Stimulated activated CD8-positive, alpha-beta memory T cell treated with anti-CD3 and anti-CD28 coated beads, Interleukin-7, amount 100 ng/mL, for 4 hours (primary cell): ENCODE data around the gene NEK4.

ENCODE experiments used
- DNase-seq, 2 donors: peaks; one replicate each; pipeline ENCODE4 v3.0.0-alpha.2; 2020; ENCODE audit warnings: low read depth in 2 of 2

Gene NEK4

DNA sequence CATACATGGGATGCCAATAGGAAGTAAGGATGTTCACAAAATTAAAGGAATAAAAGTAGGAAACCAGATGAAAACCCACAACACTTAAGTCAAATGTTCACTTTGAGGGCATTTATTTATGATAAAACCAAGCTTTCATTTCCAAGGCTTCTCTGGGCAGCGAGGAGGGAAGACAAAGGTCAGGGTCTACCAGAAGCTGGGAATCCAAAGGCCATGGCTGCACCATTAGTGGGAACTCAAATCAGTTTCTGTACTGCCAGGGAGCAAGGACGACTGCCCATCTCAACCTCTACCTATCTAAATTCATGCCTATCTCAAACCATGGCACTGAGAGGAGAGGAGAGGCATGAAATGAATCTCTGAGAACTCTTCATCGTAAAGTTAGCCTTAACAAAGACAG lies 107.6 kb downstream of the NEK4 start:
- no peak for DNase-seq

DNA sequence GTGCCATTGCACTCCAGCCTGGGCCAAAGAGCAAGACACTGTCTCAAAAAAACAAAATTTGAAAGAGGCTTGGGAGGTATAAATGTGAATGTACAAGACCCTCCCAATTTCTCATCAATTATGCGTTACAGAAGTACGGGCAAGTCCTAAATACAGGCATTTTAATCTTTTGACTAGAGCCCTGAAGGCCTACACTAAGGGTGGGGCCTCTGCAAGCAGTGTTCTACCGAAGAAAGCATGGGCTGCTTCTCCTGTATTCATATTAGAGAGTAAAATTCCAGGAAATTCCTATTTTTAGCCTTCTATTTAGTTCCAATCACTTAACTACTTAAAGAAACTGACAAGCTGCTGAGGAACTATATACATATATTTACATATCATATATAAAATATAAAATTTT lies 110.7 kb downstream of the NEK4 start:
- DNase-seq, result no peak
